Progenitor cell of endocrine pancreas (in vitro differentiated cells): ENCODE measurements around the gene SLC7A6OS. TPM values are rescaled to one million over a fixed set of nuclear protein-coding genes. Genes with fewer than 3 reads are reported as not detected.

ENCODE experiments used
- DNase-seq: peaks from one replicate; pipeline ENCODE4 v3.0.0; 2021; ENCODE audit warnings: low spot score; ENCODE audit not compliant: unreplicated experiment
- H3K27ac Mint-ChIP-seq: 2 replicates; pipeline ENCODE4 v1.8.0; 2021; ENCODE audit warnings: mild to moderate bottlenecking, moderate library complexity, mixed read lengths
- H3K27me3 Mint-ChIP-seq: 2 replicates; pipeline ENCODE4 v1.8.0; 2021; ENCODE audit warnings: mixed read lengths
- H3K36me3 Mint-ChIP-seq: 2 replicates; pipeline ENCODE4 v1.8.0; 2022; ENCODE audit warnings: mixed read lengths; ENCODE audit not compliant: insufficient read depth
- H3K4me1 Mint-ChIP-seq: 2 replicates; pipeline ENCODE4 v1.8.0; 2021; ENCODE audit warnings: low read depth, mixed read lengths
- H3K4me3 Mint-ChIP-seq: 2 replicates; pipeline ENCODE4 v1.8.0; 2021; ENCODE audit warnings: low read depth, mild to moderate bottlenecking, moderate library complexity, mixed read lengths
- H3K9me3 Mint-ChIP-seq: 2 replicates; pipeline ENCODE4 v1.8.0; 2021; ENCODE audit warnings: low read depth, mixed read lengths
- total RNA-seq: library from RNA; stranded (reverse); gene quantifications from 2 replicates; pipeline ENCODE4 v1.2.1, GENCODE V29; 2021
- TF ChIP-seq, protein P1 (sequence below): fragments of 200-600 bp; sonication (generic); IDR thresholded peaks from one replicate; pipeline ENCODE4 v1.5.0; 2021; ENCODE audit warnings: antibody characterized with exemption, mild to moderate bottlenecking; ENCODE audit not compliant: unreplicated experiment

The SLC7A6OS gene
- total RNA-seq, 1 donor from 2014 or later = 23.9 TPM

GRCh38 chr16:68252383-68252782, 58.4 kb downstream of the SLC7A6OS start:
- peaks cover 7% of the 10 kb centered on the region for H3K36me3 Mint-ChIP-seq
- no peaks in the 10 kb centered on the region for H3K4me1 Mint-ChIP-seq
- TF ChIP-seq, protein P1, sequence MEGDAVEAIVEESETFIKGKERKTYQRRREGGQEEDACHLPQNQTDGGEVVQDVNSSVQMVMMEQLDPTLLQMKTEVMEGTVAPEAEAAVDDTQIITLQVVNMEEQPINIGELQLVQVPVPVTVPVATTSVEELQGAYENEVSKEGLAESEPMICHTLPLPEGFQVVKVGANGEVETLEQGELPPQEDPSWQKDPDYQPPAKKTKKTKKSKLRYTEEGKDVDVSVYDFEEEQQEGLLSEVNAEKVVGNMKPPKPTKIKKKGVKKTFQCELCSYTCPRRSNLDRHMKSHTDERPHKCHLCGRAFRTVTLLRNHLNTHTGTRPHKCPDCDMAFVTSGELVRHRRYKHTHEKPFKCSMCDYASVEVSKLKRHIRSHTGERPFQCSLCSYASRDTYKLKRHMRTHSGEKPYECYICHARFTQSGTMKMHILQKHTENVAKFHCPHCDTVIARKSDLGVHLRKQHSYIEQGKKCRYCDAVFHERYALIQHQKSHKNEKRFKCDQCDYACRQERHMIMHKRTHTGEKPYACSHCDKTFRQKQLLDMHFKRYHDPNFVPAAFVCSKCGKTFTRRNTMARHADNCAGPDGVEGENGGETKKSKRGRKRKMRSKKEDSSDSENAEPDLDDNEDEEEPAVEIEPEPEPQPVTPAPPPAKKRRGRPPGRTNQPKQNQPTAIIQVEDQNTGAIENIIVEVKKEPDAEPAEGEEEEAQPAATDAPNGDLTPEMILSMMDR = no peak
- H3K27ac Mint-ChIP-seq = no peak overlapping the region
- no peak for DNase-seq
- H3K9me3 Mint-ChIP-seq = no peaks in the 10 kb centered on the region
- H3K27me3 Mint-ChIP-seq = no peaks in the 10 kb centered on the region
- H3K4me3 Mint-ChIP-seq = no peak overlapping the region

DNA sequence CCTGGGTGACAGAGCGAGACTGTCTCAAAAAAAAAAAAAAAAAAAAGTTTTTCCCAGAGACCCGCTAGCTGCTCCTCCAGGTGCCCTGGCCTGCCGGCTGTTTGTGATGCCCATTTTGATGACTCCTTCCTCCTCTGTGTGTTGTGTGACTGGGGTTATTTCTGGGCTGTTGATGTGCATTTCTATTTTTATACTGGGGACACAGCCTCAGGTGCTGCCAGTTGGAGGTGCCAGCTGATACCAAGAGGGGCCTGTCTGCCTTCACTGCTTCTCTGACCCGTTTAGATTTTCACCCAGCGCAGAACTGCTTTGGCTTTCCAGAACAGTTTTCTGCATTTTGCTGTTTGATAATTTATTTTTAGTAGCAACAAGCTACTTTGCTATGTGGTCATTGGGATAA, 58.9 kb downstream of the SLC7A6OS start:
- no peaks in the 10 kb centered on the region for H3K9me3 Mint-ChIP-seq
- no peak overlapping the region for H3K27ac Mint-ChIP-seq
- H3K27me3 Mint-ChIP-seq = no peaks in the 10 kb centered on the region
- TF ChIP-seq, protein P1 = no peak
- no peak overlapping the region for H3K4me3 Mint-ChIP-seq
- H3K4me1 Mint-ChIP-seq = no peaks in the 10 kb centered on the region
- peaks cover 7% of the 10 kb centered on the region for H3K36me3 Mint-ChIP-seq
- DNase-seq = no peak

DNA sequence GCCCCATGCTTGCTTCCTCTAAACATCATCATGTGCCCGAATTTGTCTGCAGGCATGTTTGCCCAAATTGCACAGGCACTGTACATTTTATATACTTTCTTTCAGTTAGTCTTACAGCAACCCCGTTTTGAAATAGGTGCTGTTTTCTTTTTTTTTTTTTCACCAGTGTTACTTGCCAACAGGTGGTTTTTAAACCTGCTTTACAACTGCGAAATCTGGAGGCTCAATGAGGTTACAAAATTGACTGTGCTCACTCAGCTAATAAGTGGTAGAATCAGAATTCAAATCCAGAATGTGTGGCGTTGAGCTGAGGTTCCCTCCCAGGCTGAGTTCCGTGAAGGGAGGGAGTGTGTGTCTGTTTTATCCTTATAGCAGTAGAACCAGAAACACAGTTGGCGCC, 59.8 kb downstream of the SLC7A6OS start:
- H3K4me1 Mint-ChIP-seq = no peaks in the 10 kb centered on the region
- no peak for DNase-seq
- TF ChIP-seq, protein P1 = no peak
- no peak overlapping the region for H3K27ac Mint-ChIP-seq
- H3K4me3 Mint-ChIP-seq = no peak overlapping the region
- H3K36me3 Mint-ChIP-seq = peaks cover 7% of the 10 kb centered on the region
- H3K27me3 Mint-ChIP-seq = no peaks in the 10 kb centered on the region
- no peaks in the 10 kb centered on the region for H3K9me3 Mint-ChIP-seq

DNA sequence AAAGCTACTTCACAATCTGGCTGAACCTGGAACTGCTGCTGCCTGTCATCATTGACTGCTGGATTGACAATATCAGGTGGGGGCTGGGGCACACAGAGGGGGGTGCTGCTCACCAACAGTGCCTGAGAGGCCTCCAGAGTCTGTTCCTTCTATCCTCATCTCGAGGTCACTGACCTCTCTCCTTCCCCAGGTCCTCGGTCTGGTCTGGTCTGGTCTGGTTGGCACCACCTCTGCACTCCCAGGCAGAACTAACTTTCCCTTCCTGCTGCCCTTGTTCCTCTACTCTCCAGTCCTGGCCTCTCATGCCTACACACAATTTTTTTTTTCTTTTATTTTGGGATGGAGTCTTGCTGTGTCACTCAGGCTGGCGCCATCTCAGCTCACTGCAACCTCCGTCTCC, 61.4 kb downstream of the SLC7A6OS start:
- Mint-ChIP-seq H3K4me3 (no peak overlapping the region), H3K4me1 (peaks cover 9% of the 10 kb centered on the region), H3K27ac (no peak overlapping the region), H3K9me3 (no peaks in the 10 kb centered on the region), H3K27me3 (no peaks in the 10 kb centered on the region), H3K36me3 (peaks cover 7% of the 10 kb centered on the region)
- no peak for DNase-seq
- TF ChIP-seq, protein P1 = no peak

Other genes with a start within 250 kb of the SLC7A6OS start
- gene NFATC3, start 225.6 kb downstream of the SLC7A6OS start, total RNA-seq = 48.7 and 51.8 TPM in 2 replicates
- 82.3 and 88.6 TPM in 2 replicates for gene ESRP2, start 74.8 kb downstream of the SLC7A6OS start, total RNA-seq
- 18.8 and 20.9 TPM in 2 replicates for gene PLA2G15, start 65.6 kb downstream of the SLC7A6OS start, total RNA-seq
- 11.3 and 11.6 TPM in 2 replicates for gene SLC7A6, start 46.4 kb downstream of the SLC7A6OS start, total RNA-seq
- gene PRMT7, start 73 bp upstream of the SLC7A6OS start, total RNA-seq = 60.0 and 70.5 TPM in 2 replicates
- gene SMPD3, start 137.6 kb upstream of the SLC7A6OS start, total RNA-seq = 1.7 and 2.8 TPM in 2 replicates
- 58.6 and 60.3 TPM in 2 replicates for gene ZFP90, start 228.3 kb upstream of the SLC7A6OS start, total RNA-seq